H1 (cell line): ENCODE data around the gene NPAS4. TPM values are rescaled to one million over a fixed set of nuclear protein-coding genes. Genes with fewer than 3 reads are reported as not detected.

Experiments used
- CTCF ChIA-PET: fragments of 300-600 bp; sonication (Branson Sonifier 250); formaldehyde crosslinking; loops from one replicate; lab custom pipeline; 2021; ENCODE audit not compliant: partially characterized antibody; lab: Charles Lee
- POLR2A ChIA-PET: fragments of 300-600 bp; sonication (Branson Sonifier 250); formaldehyde crosslinking; loops from one replicate; lab custom pipeline; 2021; ENCODE audit warnings: inconsistent platforms; ENCODE audit not compliant: partially characterized antibody; lab: Charles Lee
- DNase-seq, 2 experiments: peaks; one replicate each; pipeline versions ENCODE4 v3.0.0 to v3.0.0-alpha.2; 2010 to 2022; ENCODE audit warnings: low spot score in 2 of 2, low read depth in 1 of 2, mixed read lengths in 1 of 2
- FAIRE-seq: peaks from 2 replicates; lab custom pipeline; 2011; peaks lifted over from hg19 to GRCh38; lab: Jason Lieb, UNC
- H2AFZ ChIP-seq: 2 replicates; pipeline ENCODE4 v1.8.1; 2012; ENCODE audit warnings: low read length, inconsistent platforms
- H2AK5ac ChIP-seq: 2 replicates; pipeline ENCODE4 v1.6.1; 2013; ENCODE audit warnings: low read depth, low read length
- H2BK120ac ChIP-seq: replicated peaks from 2 replicates; pipeline ENCODE3; 2013; ENCODE audit warnings: low read depth, low read length, inconsistent platforms
- H2BK12ac ChIP-seq: 2 replicates; pipeline ENCODE4 v1.6.1; 2013; ENCODE audit warnings: low read depth, low read length
- H2BK15ac ChIP-seq: 2 replicates; pipeline ENCODE4 v1.6.1; 2013; ENCODE audit warnings: low read length
- H2BK20ac ChIP-seq: 2 replicates; pipeline ENCODE4 v1.6.1; 2013; ENCODE audit warnings: low read length
- H2BK5ac ChIP-seq: 2 replicates; pipeline ENCODE4 v1.6.1; 2013; ENCODE audit warnings: low read depth, low read length
- H3K14ac ChIP-seq: 2 replicates; pipeline ENCODE4 v1.6.1; 2013; ENCODE audit warnings: inconsistent platforms; ENCODE audit not compliant: insufficient read length
- H3K18ac ChIP-seq: 2 replicates; pipeline ENCODE4 v1.6.1; 2013; ENCODE audit warnings: low read length; ENCODE audit errors: extremely low read depth
- H3K23ac ChIP-seq: 2 replicates; pipeline ENCODE4 v1.6.1; 2013; ENCODE audit warnings: inconsistent platforms; ENCODE audit not compliant: insufficient read length
- H3K23me2 ChIP-seq: 2 replicates; pipeline ENCODE4 v1.6.1; 2013; ENCODE audit warnings: low read depth, low read length
- H3K27ac ChIP-seq: 2 replicates; pipeline ENCODE4 v1.6.1; 2011; ENCODE audit warnings: low read depth, low read length, inconsistent platforms
- H3K27me3 ChIP-seq, 4 experiments: replicated peaks in 1 of 4; 1 replicate in 1 of 4; 2 replicates in 3 of 4; pipeline versions ENCODE4 v1.6.1 to v1.8.1; 2011 to 2013; ENCODE audit warnings: low read length in 3 of 4, mild to moderate bottlenecking in 3 of 4, inconsistent platforms in 2 of 4, mixed read lengths in 2 of 4, moderate library complexity in 1 of 4; ENCODE audit not compliant: control insufficient read depth in 3 of 4, insufficient read depth in 3 of 4; ENCODE audit errors: extremely low read depth in 1 of 4
- H3K36me3 ChIP-seq, 4 experiments: 2 replicates each; pipeline versions ENCODE4 v1.6.1 to v1.8.1; 2011 to 2013; ENCODE audit warnings: mild to moderate bottlenecking in 4 of 4, low read length in 3 of 4, moderate library complexity in 2 of 4, control low read depth in 1 of 4, inconsistent platforms in 1 of 4; ENCODE audit not compliant: insufficient read depth in 4 of 4, control insufficient read depth in 2 of 4
- H3K4ac ChIP-seq: replicated peaks from 2 replicates; pipeline ENCODE3; 2013; ENCODE audit warnings: low read length, low read depth, mixed read lengths, inconsistent platforms; ENCODE audit not compliant: insufficient read length
- H3K4me1 ChIP-seq, 4 experiments: replicated peaks in 1 of 4; 1 replicate in 1 of 4; 2 replicates in 3 of 4; pipeline versions ENCODE4 v1.6.1 to v1.8.1; 2011 to 2013; ENCODE audit warnings: low read length in 3 of 4, inconsistent platforms in 2 of 4, mixed read lengths in 1 of 4; ENCODE audit not compliant: insufficient read depth in 4 of 4, control insufficient read depth in 3 of 4
- H3K4me2 ChIP-seq, 2 experiments: 2 replicates each; pipeline versions ENCODE4 v1.6.1 to v1.8.1; 2011 to 2013; ENCODE audit warnings: low read depth in 2 of 2, low read length in 2 of 2, control low read depth in 1 of 2, inconsistent platforms in 1 of 2, mild to moderate bottlenecking in 1 of 2; ENCODE audit not compliant: insufficient read depth in 1 of 2
- H3K4me3 ChIP-seq, 4 experiments: fragments of 200-600, 300-600 bp in 1 of 4; sonication (generic), shearing (Covaris generic), sonication (Bioruptor Twin) in 1 of 4; 2 replicates each; pipeline versions ENCODE4 v1.5.1 to v1.8.1; 2011 to 2016; ENCODE audit warnings: low read length in 4 of 4, low read depth in 3 of 4, control low read depth in 2 of 4, inconsistent platforms in 2 of 4, mild to moderate bottlenecking in 2 of 4, mixed read lengths in 1 of 4, moderate library complexity in 1 of 4; ENCODE audit not compliant: insufficient read depth in 2 of 4; ENCODE audit errors: extremely low read depth in 1 of 4
- H3K56ac ChIP-seq: replicated peaks from 2 replicates; pipeline ENCODE3; 2013; ENCODE audit warnings: low read depth, mild to moderate bottlenecking, mixed read lengths, low read length, inconsistent platforms; ENCODE audit not compliant: insufficient read length
- H3K79me1 ChIP-seq: 2 replicates; pipeline ENCODE4 v1.6.1; 2013; ENCODE audit warnings: low read depth, low read length, control low read depth
- H3K79me2 ChIP-seq, 2 experiments: 2 replicates each; pipeline versions ENCODE4 v1.6.1 to v1.8.1; 2012 to 2013; ENCODE audit warnings: low read length in 2 of 2, mild to moderate bottlenecking in 2 of 2, inconsistent platforms in 1 of 2; ENCODE audit not compliant: insufficient read depth in 2 of 2, control insufficient read depth in 1 of 2
- H3K9ac ChIP-seq, 4 experiments: replicated peaks in 1 of 4; 1 replicate in 1 of 4; 2 replicates in 3 of 4; pipeline versions ENCODE4 v1.6.1 to v1.8.1; 2011 to 2013; ENCODE audit warnings: low read depth in 3 of 4, low read length in 3 of 4, control low read depth in 2 of 4, mild to moderate bottlenecking in 2 of 4, moderate library complexity in 2 of 4, inconsistent platforms in 1 of 4; ENCODE audit errors: extremely low read depth in 1 of 4
- H3K9me3 ChIP-seq, 2 experiments: 2 replicates each; pipeline versions ENCODE4 v1.6.1 to v1.8.1; 2012 to 2013; ENCODE audit warnings: mild to moderate bottlenecking in 2 of 2, moderate library complexity in 2 of 2, control low read depth in 1 of 2, inconsistent platforms in 1 of 2, low read depth in 1 of 2, low read length in 1 of 2, mixed read lengths in 1 of 2; ENCODE audit not compliant: insufficient read depth in 2 of 2
- H4K20me1 ChIP-seq, 2 experiments: replicated peaks in 1 of 2; 2 replicates each; pipeline versions ENCODE3 to v1.8.1; 2011 to 2013; ENCODE audit warnings: inconsistent platforms in 2 of 2, low read length in 2 of 2, mild to moderate bottlenecking in 1 of 2; ENCODE audit not compliant: insufficient read depth in 2 of 2, control insufficient read depth in 1 of 2
- H4K5ac ChIP-seq: 2 replicates; pipeline ENCODE4 v1.6.1; 2013; ENCODE audit warnings: low read length, low read depth, mixed read lengths, inconsistent platforms; ENCODE audit not compliant: insufficient read length
- H4K8ac ChIP-seq: 2 replicates; pipeline ENCODE4 v1.8.0; 2013; ENCODE audit warnings: mild to moderate bottlenecking, moderate library complexity, low read length, inconsistent platforms; ENCODE audit not compliant: insufficient read depth; ENCODE audit errors: extremely low read depth
- H4K91ac ChIP-seq: replicated peaks from 2 replicates; pipeline ENCODE3; 2013; ENCODE audit warnings: low read length, mixed read lengths, inconsistent platforms; ENCODE audit not compliant: insufficient read length
- BCL11A ChIP-seq, 2 experiments: IDR thresholded peaks; one replicate each; pipeline ENCODE4 v1.6.1; 2011; ENCODE audit warnings: low read depth in 2 of 2, low read length in 2 of 2, mild to moderate bottlenecking in 2 of 2
- BRCA1 ChIP-seq: IDR thresholded peaks from 2 replicates; pipeline ENCODE4 v1.6.1; 2012; ENCODE audit warnings: low read depth, low read length, improper control_type of control experiment
- CBX5 ChIP-seq: fragments of 300-800, 300-1000 bp; sonication (generic); IDR thresholded peaks from 2 replicates; pipeline ENCODE4 v1.7.1; 2016; ENCODE audit warnings: antibody characterized with exemption, low read length, low read depth
- EP300 ChIP-seq, 2 experiments: IDR thresholded peaks; 1 replicate in 1 of 2; 2 replicates in 1 of 2; pipeline ENCODE4 v1.6.1; 2011 to 2012; ENCODE audit warnings: low read depth in 2 of 2, low read length in 2 of 2, mild to moderate bottlenecking in 2 of 2, borderline replicate concordance in 1 of 2, inconsistent platforms in 1 of 2, moderate library complexity in 1 of 2
- SIRT6 ChIP-seq: IDR thresholded peaks from one replicate; pipeline ENCODE4 v1.7.1; 2012; ENCODE audit warnings: low read length, inconsistent platforms
- SP1 ChIP-seq: IDR thresholded peaks from 2 replicates; pipeline ENCODE4 v1.6.1; 2011; ENCODE audit warnings: low read depth, low read length
- SP4 ChIP-seq: IDR thresholded peaks from 2 replicates; pipeline ENCODE4 v1.6.1; 2012; ENCODE audit warnings: low read length, inconsistent platforms
- WGBS, 2 experiments: shearing (Covaris generic) in 1 of 2; methylation state at CpG; one replicate each; pipeline versions ENCODE4 v1.1.6 to v1.1.7; 2013 to 2015; ENCODE audit warnings: low lambda C conversion rate in 2 of 2, mixed read lengths in 2 of 2, inconsistent platforms in 1 of 2, low coverage in 1 of 2, missing lambda C conversion rate in 1 of 2; ENCODE audit not compliant: insufficient replicate concordance in 2 of 2, insufficient coverage in 1 of 2, insufficient read length in 1 of 2; ENCODE audit errors: extremely low coverage in 1 of 2, missing lambda C conversion rate in 1 of 2; 5-methylcytosine and 5-hydroxymethylcytosine counted together
- polyA plus RNA-seq, 7 experiments: library from polyadenylated mRNA; depleted of rRNA in 3 of 7; stranded (reverse) in 5 of 7; unstranded in 2 of 7; fragments of >200 nt in 5 of 7; fragments of 200-250 nt in 2 of 7; gene quantifications; 1 replicate in 5 of 7; 2 replicates in 1 of 7; 4 replicates in 1 of 7; pipeline versions ENCODE4 v1.2.1 to v1.2.3, GENCODE V29; 2011 to 2013; ENCODE audit warnings: missing spikeins in 2 of 7, mixed read lengths in 2 of 7
- total RNA-seq: library from RNA; stranded (reverse); fragmentation: NEBNext Ultra II Directional; extraction: Animal tissue kit (Norgen Biotek cat#: 25700); gene quantifications from 2 replicates; pipeline ENCODE4 v1.2.1, GENCODE V29; 2021
- TF ChIP-seq, protein P1 (sequence below), 3 experiments: IDR thresholded peaks; 1 replicate in 2 of 3; 2 replicates in 1 of 3; pipeline versions ENCODE4 v1.5.1 to v1.6.1; 2011; ENCODE audit warnings: low read length in 3 of 3, mild to moderate bottlenecking in 3 of 3, inconsistent platforms in 2 of 3, low read depth in 1 of 3, moderate library complexity in 1 of 3; ENCODE audit not compliant: insufficient read depth in 1 of 3; ENCODE audit errors: control extremely low read depth in 1 of 3

NPAS4 gene
- total and polyA plus RNA-seq, 2 of the 8 experiments (the other 6 are each of a cell fraction or from before 2014, with no cell fraction given), result 0.73 to 0.99 TPM

- no peak overlapping the region for H2AK5ac ChIP-seq
- no peaks in the 10 kb centered on the region for H4K20me1 ChIP-seq
- TF ChIP-seq, protein P1, sequence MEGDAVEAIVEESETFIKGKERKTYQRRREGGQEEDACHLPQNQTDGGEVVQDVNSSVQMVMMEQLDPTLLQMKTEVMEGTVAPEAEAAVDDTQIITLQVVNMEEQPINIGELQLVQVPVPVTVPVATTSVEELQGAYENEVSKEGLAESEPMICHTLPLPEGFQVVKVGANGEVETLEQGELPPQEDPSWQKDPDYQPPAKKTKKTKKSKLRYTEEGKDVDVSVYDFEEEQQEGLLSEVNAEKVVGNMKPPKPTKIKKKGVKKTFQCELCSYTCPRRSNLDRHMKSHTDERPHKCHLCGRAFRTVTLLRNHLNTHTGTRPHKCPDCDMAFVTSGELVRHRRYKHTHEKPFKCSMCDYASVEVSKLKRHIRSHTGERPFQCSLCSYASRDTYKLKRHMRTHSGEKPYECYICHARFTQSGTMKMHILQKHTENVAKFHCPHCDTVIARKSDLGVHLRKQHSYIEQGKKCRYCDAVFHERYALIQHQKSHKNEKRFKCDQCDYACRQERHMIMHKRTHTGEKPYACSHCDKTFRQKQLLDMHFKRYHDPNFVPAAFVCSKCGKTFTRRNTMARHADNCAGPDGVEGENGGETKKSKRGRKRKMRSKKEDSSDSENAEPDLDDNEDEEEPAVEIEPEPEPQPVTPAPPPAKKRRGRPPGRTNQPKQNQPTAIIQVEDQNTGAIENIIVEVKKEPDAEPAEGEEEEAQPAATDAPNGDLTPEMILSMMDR (IDR thresholded peaks at IDR 0.05; ENCODE audit: control extremely low read depth in 1 of 3, insufficient read depth in 1 of 3, low read depth in 1 of 3, low read length in 3 of 3), result no peak
- TF ChIP-seq SIRT6, result no peak
- TF ChIP-seq SP1, result no peak
- no peak for TF ChIP-seq CBX5
- TF ChIP-seq EP300 (IDR thresholded peaks at IDR 0.05; ENCODE audit: borderline replicate concordance in 1 of 2, low read depth in 2 of 2, low read length in 2 of 2), result no peak
- TF ChIP-seq SP4, result no peak
- TF ChIP-seq BRCA1, result no peak
- no peak for TF ChIP-seq BCL11A (IDR thresholded peaks at IDR 0.05; ENCODE audit: low read depth in 2 of 2, low read length in 2 of 2)
- H3K18ac ChIP-seq, result no peak overlapping the region
- H3K4ac ChIP-seq, result no peak overlapping the region
- POLR2A ChIA-PET, result no interaction called here
- DNase-seq (no peak), FAIRE-seq (no peak)
- no peak overlapping the region for H3K4me3 ChIP-seq
- H3K79me2 ChIP-seq, result no peaks in the 10 kb centered on the region
- no peak overlapping the region for H3K9ac ChIP-seq
- no peak overlapping the region for H4K8ac ChIP-seq
- H2BK5ac ChIP-seq, result no peak overlapping the region
- no peak overlapping the region for H2BK15ac ChIP-seq
- no peak overlapping the region for H4K5ac ChIP-seq
- H3K14ac ChIP-seq, result no peak overlapping the region
- H3K27ac ChIP-seq, result no peak overlapping the region
- no peak overlapping the region for H3K56ac ChIP-seq
- no peak overlapping the region for H4K91ac ChIP-seq
- no peak overlapping the region for H2BK20ac ChIP-seq
- 87% methylated on average over 6 of the region's 6 CpGs; no CpG with 5 or more reads in 1 of the 2 experiments for WGBS, 2 experiments
- no peak overlapping the region for H3K4me2 ChIP-seq
- no peaks in the 10 kb centered on the region for H3K36me3 ChIP-seq
- no peak overlapping the region for H2AFZ ChIP-seq
- no peak overlapping the region for H2BK12ac ChIP-seq
- no peaks in the 10 kb centered on the region for H3K27me3 ChIP-seq
- H3K4me1 ChIP-seq, result no peaks in the 10 kb centered on the region
- CTCF ChIA-PET, result interaction anchor here (0.6 to 8.6 kb wide), 6 partner anchors 8 to 56 kb away, joined by 3 to 100 read pairs (median 9); partner anchors contain the start of gene RIN1
- H2BK120ac ChIP-seq, result no peak overlapping the region
- H3K23ac ChIP-seq, result no peak overlapping the region
- no peaks in the 10 kb centered on the region for H3K23me2 ChIP-seq
- H3K9me3 ChIP-seq, result no peaks in the 10 kb centered on the region
- no peaks in the 10 kb centered on the region for H3K79me1 ChIP-seq
Observed at GRCh38 chr11:66391322-66391721, 29.5 kb upstream of the NPAS4 start.
